Islet precursor cell (in vitro differentiated cells): Measurements from ENCODE around the gene QSER1.
"Not testable (repeated sequence)": the region's sequence is repeated elsewhere in the genome, so short reads cannot be mapped to it uniquely, and the experiment has no call there.

ENCODE experiments used
- DNase-seq: peaks from one replicate; pipeline ENCODE4 v3.0.0-alpha.2; 2018

Gene QSER1

DNA sequence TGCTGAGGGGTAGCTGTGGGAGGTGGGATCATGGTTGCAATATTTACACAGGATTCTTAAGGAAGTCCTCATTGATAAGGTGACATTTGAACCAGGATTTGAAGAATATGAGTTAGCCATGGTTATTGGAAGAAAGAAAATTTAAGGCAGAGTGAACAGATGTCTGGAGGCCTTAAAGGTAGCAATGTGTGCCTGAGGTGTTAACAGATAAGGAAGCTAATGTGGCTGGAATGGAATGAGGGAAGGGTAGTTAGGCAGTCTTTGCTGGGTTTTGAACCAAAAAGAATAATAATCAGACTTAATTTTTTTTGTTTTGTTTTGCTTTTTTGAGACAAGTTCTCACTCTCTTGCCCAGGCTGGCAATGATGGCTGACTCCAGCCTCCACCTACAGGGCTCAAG lies 113.4 kb downstream of the QSER1 start:
- DNase-seq = no peak

DNA sequence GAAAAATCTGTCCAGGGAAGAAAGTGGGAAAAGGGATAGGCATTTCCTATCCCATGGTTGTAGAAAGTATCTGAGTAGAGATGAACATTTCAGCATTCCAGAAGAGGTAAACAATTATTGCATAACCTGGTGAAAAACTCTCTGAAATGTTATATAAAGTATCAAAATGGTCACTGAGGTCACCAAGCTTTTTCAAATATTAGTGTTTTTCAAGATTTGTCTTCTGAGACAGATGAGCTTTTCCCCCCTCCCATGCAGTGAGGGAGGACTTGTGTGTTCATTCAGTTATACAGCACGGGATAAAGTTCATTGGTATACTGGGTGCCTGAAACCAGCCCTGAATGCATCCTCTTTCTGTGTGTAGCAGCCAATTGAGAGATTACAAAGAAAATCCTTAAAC lies 121.1 kb downstream of the QSER1 start:
- DNase-seq = no peak

DNA sequence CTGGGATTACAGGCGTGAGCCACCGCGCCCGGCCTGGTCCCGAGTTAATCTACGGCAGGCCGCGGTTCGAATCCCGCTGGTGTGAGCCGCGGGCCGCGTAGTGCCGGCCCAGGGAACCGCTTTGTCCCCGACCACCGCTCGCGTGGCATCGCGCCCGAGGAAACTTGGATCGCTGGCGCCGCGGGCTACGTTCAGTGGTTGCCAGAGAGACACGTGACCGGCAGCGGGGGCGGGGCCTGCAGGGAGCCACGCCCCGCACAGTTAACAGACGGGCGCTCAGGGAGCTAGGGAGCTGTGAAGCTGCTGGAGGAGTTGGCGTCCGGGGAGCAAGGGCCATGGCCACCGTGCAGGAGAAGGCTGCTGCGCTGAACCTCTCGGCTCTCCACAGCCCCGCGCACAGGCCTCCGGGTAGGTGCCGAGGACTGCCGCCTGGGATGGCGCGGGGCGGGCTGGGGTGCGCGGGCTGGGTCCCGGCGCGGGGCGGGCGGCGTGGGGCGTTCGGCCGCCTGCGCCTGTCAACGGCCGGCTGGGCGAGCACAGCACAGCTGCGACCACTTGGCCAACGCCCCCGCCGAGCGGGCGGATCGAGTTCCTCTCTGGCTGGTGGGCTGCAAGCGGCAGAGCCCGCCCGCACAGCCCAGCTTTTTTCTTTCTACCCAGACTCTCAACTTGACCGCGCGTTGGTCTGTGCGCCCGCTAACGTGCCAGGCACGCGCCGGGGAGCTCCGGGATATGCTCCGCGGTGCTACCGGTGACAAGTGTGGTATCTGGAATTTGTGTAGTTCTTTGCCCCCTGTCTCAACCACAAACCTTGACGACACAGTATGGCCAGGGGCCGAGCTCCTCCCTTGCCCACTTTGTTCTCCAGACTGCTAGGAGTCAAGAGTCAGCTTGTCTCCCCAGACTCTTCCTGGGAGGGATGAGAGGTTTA lies 123.3 kb downstream of the QSER1 start, which contains the start of gene DEPDC7:
Gene DEPDC7, plus strand, starts transcription at position 258 of the 931 bp plus-strand sequence. Its CDS starts 78 bp downstream, at position 336.
- DNase-seq = peak; percentile 94

DNA sequence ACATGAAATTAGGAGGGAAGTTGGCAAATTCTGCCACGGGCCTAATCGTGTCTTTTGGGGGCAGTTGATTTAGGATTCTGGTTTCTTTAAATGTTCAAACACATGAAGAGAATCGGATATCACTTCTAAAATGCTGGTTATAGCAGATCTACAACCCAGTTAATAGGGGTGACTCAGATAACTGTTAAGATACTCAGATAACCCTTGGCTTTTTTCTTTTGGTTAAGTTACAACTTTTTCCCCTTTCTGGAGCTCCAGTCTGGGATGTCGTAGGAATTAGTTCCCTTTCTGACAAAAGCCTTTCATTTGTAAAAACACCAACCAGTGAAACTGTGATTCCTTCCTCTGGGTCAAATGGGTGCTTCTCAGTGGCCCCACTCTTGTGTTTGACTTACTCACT lies 124.0 kb downstream of the QSER1 start:
- no peak for DNase-seq

DNA sequence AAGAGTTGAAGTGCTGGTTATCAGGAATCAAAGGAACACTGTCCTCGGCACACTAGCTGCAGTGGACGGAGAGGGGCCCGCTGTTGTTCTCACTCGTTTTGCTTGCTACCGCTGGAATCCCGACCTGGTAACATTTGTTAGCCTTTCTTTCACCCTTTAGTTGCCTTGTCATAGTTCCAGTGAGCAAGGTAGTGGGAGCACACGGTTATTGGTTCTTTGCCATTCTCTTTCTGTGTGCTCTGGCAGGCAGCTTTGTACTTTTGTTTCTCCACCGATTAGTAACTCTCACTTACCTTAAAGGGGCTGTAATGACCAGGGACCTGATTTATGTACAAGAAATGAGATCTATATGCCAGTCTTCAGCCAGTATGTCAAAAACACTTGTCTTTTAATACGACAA lies 124.9 kb downstream of the QSER1 start:
- DNase-seq = no peak

DNA sequence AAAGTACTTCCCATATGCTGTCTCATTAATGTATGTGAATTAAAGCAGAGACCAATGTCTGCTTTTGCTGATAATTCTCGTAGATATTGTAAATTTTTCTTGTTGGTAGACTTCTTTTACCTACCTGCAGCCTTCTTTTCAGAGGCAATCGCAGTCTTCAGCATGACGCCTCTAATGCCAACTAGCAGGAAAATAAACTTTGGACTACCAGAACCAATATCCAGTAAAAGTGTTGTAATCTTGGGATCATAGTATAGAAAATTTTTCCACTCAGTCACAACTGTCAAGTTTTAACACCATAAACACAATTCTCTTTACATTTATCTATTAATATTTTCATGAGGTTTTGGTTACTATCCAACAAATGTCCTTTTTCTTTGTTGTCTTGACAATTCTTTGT lies 125.4 kb downstream of the QSER1 start:
- DNase-seq = no peak

DNA sequence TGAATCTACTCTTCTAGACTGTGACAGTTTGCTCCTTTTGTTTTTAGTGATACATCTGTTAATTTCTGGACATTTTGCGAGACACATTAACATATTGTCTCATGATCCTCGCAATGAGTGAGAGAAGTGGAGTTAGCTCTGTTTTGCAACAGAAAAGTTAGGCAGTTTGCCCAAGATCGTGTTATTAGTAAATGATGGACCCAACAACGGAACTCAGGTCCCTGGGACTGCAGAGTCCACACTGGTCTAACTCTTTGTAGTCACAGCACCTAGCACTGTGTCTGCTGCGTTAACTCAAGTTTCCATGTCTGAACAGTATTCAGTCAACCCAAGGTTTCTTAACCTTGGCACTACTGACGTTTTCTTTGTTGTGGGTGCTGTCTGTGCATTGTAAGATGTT lies 126.2 kb downstream of the QSER1 start:
- DNase-seq = no peak

DNA sequence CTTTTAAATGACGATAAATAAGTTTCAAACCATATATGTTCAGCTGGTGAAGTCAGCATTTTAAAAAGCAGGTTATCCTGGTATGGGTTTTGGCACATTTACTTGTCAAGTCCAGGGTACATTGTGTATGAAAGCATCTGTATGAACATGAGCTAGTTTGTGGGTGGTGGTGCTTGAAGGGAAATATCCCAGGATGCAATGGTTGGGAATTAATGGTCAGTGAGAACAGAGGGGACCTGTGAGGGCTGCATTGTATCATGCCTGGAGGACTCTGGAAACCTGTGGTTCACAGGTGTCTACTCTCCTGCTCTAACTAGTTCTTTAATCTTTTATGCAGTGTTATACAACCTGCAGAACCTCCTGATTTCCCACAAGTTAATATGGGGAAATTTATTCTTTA lies 128.9 kb downstream of the QSER1 start:
- no peak for DNase-seq

DNA sequence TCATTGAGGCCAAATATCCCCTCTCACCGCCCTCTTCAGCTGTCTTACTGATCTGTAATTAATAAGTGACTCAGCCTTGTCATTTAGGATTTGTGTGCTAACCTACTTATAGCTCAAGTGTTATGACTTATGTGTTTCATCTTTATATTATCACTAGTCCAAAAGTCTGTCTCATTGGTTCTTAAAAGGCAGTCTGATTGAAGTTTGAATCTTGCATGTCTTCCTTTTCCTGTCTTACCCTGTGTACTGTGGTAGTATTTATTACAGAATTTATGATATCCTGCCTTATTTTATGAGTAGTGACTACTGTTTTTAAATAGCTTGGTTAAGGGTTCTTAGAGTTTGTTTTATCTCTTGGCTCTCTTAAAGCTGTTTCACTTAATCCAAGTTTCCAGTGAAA lies 129.3 kb downstream of the QSER1 start:
- no peak for DNase-seq

DNA sequence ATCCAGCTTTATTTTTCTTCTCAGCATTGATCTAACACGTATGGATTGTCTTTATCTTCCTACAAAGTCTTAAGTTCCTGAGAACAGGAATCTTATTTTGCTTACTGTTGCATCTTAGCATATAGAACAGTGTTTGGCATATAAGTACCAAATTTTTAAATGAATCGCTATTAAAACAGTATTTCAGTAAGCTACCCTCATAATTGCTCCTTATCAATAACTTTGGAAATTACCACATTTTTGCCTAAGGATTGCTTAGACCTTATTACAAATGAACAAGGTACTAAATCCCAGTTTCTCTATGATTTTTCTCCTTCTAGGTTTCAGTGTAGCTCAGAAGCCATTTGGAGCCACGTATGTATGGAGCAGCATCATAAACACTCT lies 132.7 kb downstream of the QSER1 start:
- no peak for DNase-seq

DNA sequence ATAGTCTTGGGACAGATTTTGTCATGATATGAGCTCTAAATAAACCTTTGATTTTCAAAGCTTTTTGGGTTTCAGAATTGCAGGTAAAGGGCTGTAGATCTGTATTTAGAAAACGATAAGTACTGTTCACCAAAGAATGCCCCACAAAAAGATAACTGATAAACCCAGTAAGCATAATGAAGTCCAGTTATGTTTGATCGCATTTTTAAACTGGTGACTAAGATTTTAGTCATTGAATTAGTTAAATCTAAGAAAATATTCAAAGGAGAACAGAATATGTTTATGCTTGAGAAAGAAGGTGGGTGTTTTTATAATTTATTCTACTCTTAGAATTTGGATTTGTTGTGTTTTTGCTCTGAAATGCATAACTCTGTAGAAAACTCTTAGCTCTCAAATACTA lies 134.6 kb downstream of the QSER1 start:
- no peak for DNase-seq

DNA sequence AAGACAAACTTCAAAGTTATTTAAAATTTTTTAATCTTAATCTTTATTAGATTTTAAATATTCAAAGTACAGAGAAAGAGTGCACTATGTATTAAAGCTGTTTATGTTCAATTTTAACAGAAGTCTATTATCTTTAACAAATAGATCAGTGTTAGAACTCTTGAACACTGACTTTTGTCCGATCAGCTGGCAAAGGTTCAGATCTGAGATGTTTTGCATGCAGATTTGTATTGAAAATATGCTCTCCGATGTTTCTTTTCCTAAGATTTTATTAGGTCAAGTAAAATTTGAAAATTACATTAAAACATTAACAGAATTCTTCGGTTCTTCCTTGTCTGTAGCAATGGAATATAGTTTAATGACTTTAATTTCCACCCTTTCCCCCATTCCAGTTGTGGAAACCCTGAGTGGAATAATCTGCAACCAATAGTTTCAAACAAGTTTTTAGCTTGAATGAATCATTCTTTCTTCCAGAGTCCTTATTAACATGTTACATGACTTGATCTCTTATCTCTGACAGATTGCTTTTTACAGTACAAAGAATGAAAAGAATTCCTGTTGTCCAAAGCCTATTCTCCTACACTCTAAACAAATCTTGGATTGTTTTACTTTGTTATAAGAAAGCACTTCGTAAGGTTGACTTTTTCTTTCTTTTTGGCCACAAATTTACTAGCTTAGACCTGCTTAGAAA lies 135.4 kb downstream of the QSER1 start:
- no peak for DNase-seq

DNA sequence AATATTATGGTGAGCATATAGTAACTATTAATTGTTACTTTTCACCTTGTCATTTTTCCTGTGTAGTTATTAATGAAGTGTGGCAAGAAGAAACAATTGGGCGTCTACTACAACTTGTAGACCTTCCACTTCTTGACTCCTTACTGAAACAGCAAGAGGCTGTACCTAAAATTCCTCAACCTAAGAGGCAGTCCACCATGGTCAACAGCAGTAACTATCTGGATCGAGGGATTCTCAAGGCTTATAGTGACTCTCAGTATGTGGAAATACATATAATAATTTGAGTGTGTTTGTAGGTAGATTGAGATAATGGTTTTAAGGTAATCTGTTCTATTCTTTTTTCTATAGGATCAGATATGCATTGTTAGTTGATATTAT lies 135.9 kb downstream of the QSER1 start:
- no peak for DNase-seq

DNA sequence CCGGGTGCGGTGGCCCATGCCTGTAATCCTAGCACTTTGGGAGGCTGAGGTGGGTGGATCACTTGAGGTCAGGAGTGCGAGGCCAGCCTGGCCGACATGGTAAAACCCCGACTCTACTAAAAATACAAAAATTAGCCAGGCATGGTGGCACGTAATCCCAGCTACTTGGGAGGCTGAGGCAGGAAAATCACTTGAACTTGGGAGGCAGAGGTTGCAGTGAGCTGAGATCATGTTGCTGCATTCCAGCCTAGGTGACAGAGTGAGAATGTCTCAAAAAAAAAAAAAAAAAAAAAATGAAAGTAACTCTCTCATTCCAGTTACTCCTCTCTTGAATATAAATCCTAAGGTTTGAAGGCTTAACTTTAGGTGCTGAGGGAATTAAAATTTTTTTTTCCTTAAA lies 136.6 kb downstream of the QSER1 start:
- DNase-seq = not testable (repeated sequence)
